ACC112 (cell line): Measurements from ENCODE around the gene ACADM.
"Not testable (repeated sequence)": the region's sequence is repeated elsewhere in the genome, so short reads cannot be mapped to it uniquely, and the experiment has no call there.

Source experiments
- H2AFZ ChIP-seq: fragments of 200-600 bp; sonication (generic); one replicate; pipeline ENCODE4 v1.6.0; 2017; ENCODE audit warnings: antibody characterized with exemption, low read length; ENCODE audit not compliant: unreplicated experiment
- H3K27ac ChIP-seq: fragments of 200-600 bp; sonication (generic); 2 replicates; pipeline ENCODE4 v1.5.1; 2014; ENCODE audit warnings: low read depth, mild to moderate bottlenecking, antibody characterized with exemption, low read length, moderate library complexity
- H3K27me3 ChIP-seq: fragments of 200-600 bp; sonication (generic); 2 replicates; pipeline ENCODE4 v1.6.1; 2014; ENCODE audit warnings: mild to moderate bottlenecking, antibody characterized with exemption, low read length, moderate library complexity, mixed read lengths; ENCODE audit not compliant: insufficient read depth
- H3K36me3 ChIP-seq: fragments of 200-600 bp; sonication (generic); 2 replicates; pipeline ENCODE4 v1.6.1; 2016; ENCODE audit warnings: mild to moderate bottlenecking, antibody characterized with exemption, low read length, moderate library complexity, mixed read lengths; ENCODE audit not compliant: insufficient read depth
- H3K4me1 ChIP-seq: fragments of 200-600 bp; sonication (generic); one replicate; pipeline ENCODE4 v1.6.1; 2016; ENCODE audit warnings: low read length, mixed read lengths; ENCODE audit not compliant: insufficient read depth, unreplicated experiment, control insufficient read depth
- H3K4me3 ChIP-seq: fragments of 200-600 bp; sonication (generic); 2 replicates; pipeline ENCODE4 v1.5.1; 2014; ENCODE audit warnings: mild to moderate bottlenecking, low read depth, low read length
- H3K79me2 ChIP-seq: fragments of 200-600 bp; sonication (generic); one replicate; pipeline ENCODE4 v1.6.0; 2016; ENCODE audit warnings: low read length; ENCODE audit not compliant: control insufficient read depth, unreplicated experiment, insufficient read depth

The ACADM gene

GRCh38 chr1:75724472-75725022, at the start of gene ACADM:
ACADM (plus strand) TSS chr1:75724709; CDS start chr1:75724788, 79 bp downstream.
- Histone ChIP-seq H3K4me1 (peaks cover 8% of the 10 kb centered on the region), H2AFZ (peak within 1 kb of the TSS; percentile 92), H3K27me3 (no peaks in the 10 kb centered on the region), H3K4me3 (peak within 1 kb of the TSS; percentile 92), H3K27ac (peak within 1 kb of the TSS; percentile 60), H3K36me3 (no peaks in the 10 kb centered on the region), H3K79me2 (peaks cover 34% of the 10 kb centered on the region)

- Histone ChIP-seq H3K36me3 (no peaks in the 10 kb centered on the region), H3K4me1 (peaks cover 5% of the 10 kb centered on the region), H3K27me3 (no peaks in the 10 kb centered on the region), H3K79me2 (no peaks in the 10 kb centered on the region), H3K4me3 (no peak overlapping the region), H2AFZ (no peak overlapping the region), H3K27ac (no peak overlapping the region)
Measured at GRCh38 chr1:75677443-75677842, 47.1 kb upstream of the ACADM start.

- H3K79me2 ChIP-seq, H3K27ac ChIP-seq, H2AFZ ChIP-seq, H3K4me3 ChIP-seq, H3K36me3 ChIP-seq, H3K4me1 ChIP-seq, H3K27me3 ChIP-seq: not testable (repeated sequence)
Measured at GRCh38 chr1:75677964-75678363, 46.5 kb upstream of the ACADM start.

GRCh38 chr1:75690547-75690946, 34.0 kb upstream of the ACADM start:
- Histone ChIP-seq H3K4me1 (no peaks in the 10 kb centered on the region), H3K4me3 (no peak overlapping the region), H3K36me3 (no peaks in the 10 kb centered on the region), H3K27me3 (peaks cover 21% of the 10 kb centered on the region; the same call in 1 of the 2 replicates), H3K27ac (no peak overlapping the region), H3K79me2 (no peaks in the 10 kb centered on the region), H2AFZ (no peak overlapping the region)

GRCh38 chr1:75693551-75693950, 31.0 kb upstream of the ACADM start:
- Histone ChIP-seq H3K4me3 (no peak overlapping the region), H3K27me3 (peaks cover 17% of the 10 kb centered on the region; the same call in 1 of the 2 replicates), H3K79me2 (no peaks in the 10 kb centered on the region), H3K36me3 (no peaks in the 10 kb centered on the region), H3K27ac (no peak overlapping the region), H3K4me1 (no peaks in the 10 kb centered on the region), H2AFZ (no peak overlapping the region)

- H2AFZ ChIP-seq: no peak overlapping the region
- no peak overlapping the region for H3K4me3 ChIP-seq
- no peak overlapping the region for H3K27ac ChIP-seq
- no peaks in the 10 kb centered on the region for H3K36me3 ChIP-seq
- H3K4me1 ChIP-seq: no peaks in the 10 kb centered on the region
- no peaks in the 10 kb centered on the region for H3K79me2 ChIP-seq
- H3K27me3 ChIP-seq: peaks cover 17% of the 10 kb centered on the region; the same call in 1 of the 2 replicates
Measured at GRCh38 chr1:75696000-75696399, 28.5 kb upstream of the ACADM start.

GRCh38 chr1:75707191-75707590, 17.3 kb upstream of the ACADM start:
- H3K79me2 ChIP-seq: no peaks in the 10 kb centered on the region
- no peak overlapping the region for H3K4me3 ChIP-seq
- no peak overlapping the region for H2AFZ ChIP-seq
- H3K27ac ChIP-seq: no peak overlapping the region
- H3K36me3 ChIP-seq: no peaks in the 10 kb centered on the region
- H3K4me1 ChIP-seq: no peaks in the 10 kb centered on the region
- H3K27me3 ChIP-seq: peaks cover 17% of the 10 kb centered on the region; the same call in 1 of the 2 replicates

- H3K4me3 ChIP-seq: no peak overlapping the region
- no peak overlapping the region for H2AFZ ChIP-seq
- H3K27me3 ChIP-seq: peaks cover 17% of the 10 kb centered on the region; the same call in 1 of the 2 replicates
- H3K4me1 ChIP-seq: no peaks in the 10 kb centered on the region
- H3K36me3 ChIP-seq: no peaks in the 10 kb centered on the region
- no peaks in the 10 kb centered on the region for H3K79me2 ChIP-seq
- H3K27ac ChIP-seq: no peak overlapping the region
Measured at GRCh38 chr1:75708910-75709309, 15.6 kb upstream of the ACADM start.

- Histone ChIP-seq H3K79me2 (no peaks in the 10 kb centered on the region), H3K36me3 (no peaks in the 10 kb centered on the region), H3K4me3 (no peak overlapping the region), H3K4me1 (no peaks in the 10 kb centered on the region), H3K27me3 (peaks cover 20% of the 10 kb centered on the region; the same call in 1 of the 2 replicates), H2AFZ (no peak overlapping the region), H3K27ac (no peak overlapping the region)
Measured at GRCh38 chr1:75710832-75711231, 13.7 kb upstream of the ACADM start.

GRCh38 chr1:75711846-75712245, 12.7 kb upstream of the ACADM start:
- no peaks in the 10 kb centered on the region for H3K79me2 ChIP-seq
- no peak overlapping the region for H2AFZ ChIP-seq
- no peaks in the 10 kb centered on the region for H3K36me3 ChIP-seq
- no peak overlapping the region for H3K27ac ChIP-seq
- H3K4me1 ChIP-seq: no peaks in the 10 kb centered on the region
- peaks cover 15% of the 10 kb centered on the region; the same call in 1 of the 2 replicates for H3K27me3 ChIP-seq
- H3K4me3 ChIP-seq: no peak overlapping the region

GRCh38 chr1:75712306-75712705, 12.2 kb upstream of the ACADM start:
- Histone ChIP-seq H3K27ac (no peak overlapping the region), H3K4me1 (no peaks in the 10 kb centered on the region), H3K27me3 (peaks cover 14% of the 10 kb centered on the region; the same call in 1 of the 2 replicates), H2AFZ (no peak overlapping the region), H3K36me3 (no peaks in the 10 kb centered on the region), H3K4me3 (no peak overlapping the region), H3K79me2 (no peaks in the 10 kb centered on the region)
